Activated CD8-positive, alpha-beta memory T cell treated with anti-CD3 and anti-CD28 coated beads for 4 hours (primary cell): ENCODE data around the gene KCNH6.

Experiments
- DNase-seq, 2 donors: peaks; one replicate each; pipeline ENCODE4 v3.0.0-alpha.2; 2020; ENCODE audit warnings: low read depth in 2 of 2

The KCNH6 gene

GRCh38 chr17:63486317-63487013 is 36.7 kb upstream of the KCNH6 start:
- DNase-seq, result no peak

GRCh38 chr17:63487014-63487339 is 36.2 kb upstream of the KCNH6 start:
- DNase-seq, result no peak

DNA sequence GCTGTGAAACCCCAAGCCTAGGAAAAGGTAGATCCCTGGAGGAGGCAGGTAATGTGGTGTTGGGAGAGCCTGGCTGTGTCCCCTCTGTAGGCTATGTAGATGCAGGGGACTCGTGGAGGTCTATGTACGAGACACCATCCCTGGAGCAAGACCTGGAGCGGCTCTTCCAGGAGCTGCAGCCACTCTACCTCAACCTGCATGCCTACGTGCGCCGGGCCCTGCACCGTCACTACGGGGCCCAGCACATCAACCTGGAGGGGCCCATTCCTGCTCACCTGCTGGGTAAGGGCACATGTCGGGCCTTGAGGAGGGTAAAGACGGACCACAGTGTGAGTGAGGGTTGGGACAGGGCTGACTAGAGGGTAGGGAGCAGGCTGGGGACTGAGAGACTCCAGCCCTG is 34.3 kb upstream of the KCNH6 start:
- DNase-seq, result no peak

DNA sequence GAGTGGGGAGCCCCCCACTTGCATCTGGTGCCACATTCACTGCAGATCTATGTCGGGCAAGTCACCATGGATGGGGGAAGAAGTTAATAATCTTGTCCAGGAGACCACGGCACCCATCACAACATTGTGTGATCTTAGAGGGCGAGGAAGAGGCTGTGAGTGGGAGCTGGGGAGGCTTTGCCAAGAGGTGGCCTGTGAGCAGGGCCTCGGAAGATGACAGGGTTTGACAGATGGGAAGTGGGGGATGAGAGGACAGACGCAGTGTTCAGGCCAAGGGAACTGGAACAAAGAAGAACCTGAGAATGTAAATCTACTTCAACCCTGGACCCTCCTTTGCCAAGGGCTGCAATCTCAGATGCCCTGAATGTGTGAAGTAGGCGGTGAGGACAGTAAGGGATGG is 33.9 kb upstream of the KCNH6 start:
- no peak for DNase-seq

DNA sequence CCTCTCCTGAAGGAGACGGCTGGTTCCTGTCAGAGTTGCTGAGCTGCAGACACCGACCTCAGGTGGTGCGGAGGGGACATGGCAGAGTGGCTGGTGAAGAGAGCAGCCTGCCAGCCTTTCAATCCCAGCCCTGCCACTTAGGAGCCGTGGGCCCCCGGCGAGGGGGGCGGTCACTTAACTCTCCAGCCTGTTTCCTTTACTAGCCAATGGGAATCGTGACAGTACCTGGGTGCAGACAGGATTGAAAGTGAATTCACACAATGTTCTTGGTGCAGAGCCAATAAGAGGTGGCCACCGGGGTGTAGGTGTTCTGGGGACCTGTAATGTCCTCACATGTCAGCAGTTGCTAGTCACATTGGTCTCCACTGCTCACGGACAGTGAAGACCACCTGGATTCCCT is 32.8 kb upstream of the KCNH6 start:
- no peak for DNase-seq

DNA sequence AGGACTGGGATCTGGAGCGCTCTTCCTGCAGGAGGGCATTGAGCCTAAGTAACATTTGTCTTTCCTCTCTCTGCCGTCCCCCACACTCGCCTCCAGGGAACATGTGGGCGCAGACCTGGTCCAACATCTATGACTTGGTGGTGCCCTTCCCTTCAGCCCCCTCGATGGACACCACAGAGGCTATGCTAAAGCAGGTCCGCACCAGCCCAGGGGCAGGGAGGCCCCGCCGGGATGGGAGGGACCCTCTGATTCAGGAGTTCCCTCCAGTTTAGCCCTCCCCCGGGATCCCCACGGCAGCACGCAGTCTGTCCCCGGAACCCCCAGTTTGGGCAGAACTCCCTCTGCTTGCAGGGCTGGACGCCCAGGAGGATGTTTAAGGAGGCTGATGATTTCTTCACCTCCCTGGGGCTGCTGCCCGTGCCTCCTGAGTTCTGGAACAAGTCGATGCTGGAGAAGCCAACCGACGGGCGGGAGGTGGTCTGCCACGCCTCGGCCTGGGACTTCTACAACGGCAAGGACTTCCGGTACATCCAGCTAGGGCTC is 32.2 kb upstream of the KCNH6 start:
- DNase-seq, result no peak

- DNase-seq, result no peak
These were observed 31.7 kb upstream of the KCNH6 start for GRCh38 chr17:63491413-63491812.

DNA sequence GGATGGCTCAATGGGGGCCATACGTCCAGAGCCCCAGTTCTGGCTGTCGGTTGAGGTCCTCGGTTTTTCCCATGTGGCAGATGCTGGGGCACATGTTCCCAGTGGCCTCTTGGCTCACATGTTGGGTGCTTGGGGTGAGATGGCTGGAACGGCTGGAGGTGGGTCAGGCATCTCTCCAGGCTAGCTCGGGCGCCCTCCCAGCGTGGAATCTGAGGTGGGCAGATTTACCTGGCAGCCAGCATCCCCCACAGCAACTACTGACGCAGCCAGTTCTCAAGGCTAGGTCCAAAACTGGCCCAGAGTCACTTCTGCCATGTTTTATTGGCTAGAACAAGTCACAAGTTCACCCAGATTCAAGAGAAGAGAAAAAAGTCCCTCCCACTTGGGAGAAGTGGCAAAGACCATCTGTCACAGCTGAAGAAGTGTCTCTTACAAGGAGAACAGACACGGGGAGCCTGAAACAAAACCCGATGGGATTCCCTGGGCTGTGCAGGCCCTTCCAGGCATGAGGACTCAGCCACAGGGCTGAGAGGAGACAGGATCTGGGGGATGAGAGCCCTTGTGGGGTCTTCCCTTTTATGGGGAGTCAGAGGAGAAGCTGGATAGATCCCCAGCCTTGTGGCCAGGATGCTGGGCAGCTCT is 31.1 kb upstream of the KCNH6 start:
- DNase-seq, result no peak

DNA sequence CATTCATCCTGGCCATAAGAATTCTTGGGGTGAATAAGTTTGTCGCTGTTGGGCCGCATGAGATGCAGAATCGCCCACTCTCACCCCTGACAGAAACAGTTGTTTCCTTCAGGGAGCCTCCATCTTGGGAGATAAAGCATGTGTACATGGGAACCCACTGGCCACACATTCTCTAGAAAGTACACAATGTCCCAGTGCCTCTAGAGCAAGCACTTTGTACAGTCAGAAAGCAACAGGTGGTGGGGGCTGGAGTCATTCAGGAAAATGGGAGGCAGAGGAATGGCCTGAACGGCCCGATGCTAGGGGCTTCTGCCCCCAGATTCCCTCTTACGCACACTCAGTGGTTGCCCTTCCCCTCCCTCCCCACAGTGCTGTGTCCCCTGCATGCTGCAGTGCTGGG is 30.2 kb upstream of the KCNH6 start:
- no peak for DNase-seq

GRCh38 chr17:63493411-63493810 is 29.7 kb upstream of the KCNH6 start:
- no peak for DNase-seq

DNA sequence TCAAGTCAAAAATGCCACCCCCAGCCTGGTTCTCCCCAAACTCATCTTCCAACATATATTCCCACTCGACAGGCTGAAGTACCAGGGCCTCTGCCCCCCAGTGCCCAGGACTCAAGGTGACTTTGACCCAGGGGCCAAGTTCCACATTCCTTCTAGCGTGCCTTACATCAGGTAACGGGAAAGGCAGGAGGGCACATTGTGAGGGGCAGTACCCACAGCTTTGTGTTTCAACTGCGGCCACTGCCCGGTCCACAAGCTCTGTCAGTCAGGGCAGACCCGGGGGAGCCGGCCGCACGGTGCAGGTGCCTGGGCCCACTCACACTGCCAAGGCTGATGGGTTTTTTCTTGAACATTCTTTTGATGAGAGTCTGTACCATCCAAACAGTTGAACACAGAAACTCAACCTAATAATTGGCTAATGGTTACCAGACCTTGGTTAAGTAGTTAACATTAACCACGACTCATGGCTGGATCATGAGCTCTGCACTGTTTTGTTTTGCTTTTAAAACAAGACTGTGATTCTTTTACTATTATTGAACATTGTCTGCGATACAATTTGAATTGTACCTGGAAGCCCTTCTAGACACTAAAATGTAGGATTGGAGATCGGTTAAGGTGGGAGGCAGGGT is 28.7 kb upstream of the KCNH6 start:
- no peak for DNase-seq

DNA sequence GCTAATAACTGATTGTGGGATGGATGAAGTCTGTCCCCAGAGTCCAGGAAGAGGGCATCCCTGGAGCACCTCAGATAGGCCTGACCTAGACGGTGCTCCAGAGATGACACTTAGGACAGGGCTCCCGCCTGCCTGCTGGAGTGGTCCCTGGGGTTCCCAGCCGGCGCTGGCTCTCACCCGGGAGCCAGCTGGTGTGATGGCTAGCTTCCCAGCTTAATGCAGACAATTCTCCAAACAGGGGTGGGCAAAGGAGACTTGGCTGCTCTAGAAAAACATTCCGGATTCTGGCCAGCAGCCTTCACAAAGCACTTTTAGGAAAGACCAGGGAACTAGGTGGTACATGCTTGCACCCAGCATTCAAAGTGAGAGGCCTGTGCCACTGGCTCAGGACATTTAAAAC is 27.7 kb upstream of the KCNH6 start:
- DNase-seq, result no peak

- DNase-seq, result no peak
These were observed 27.0 kb upstream of the KCNH6 start for GRCh38 chr17:63496177-63496576.

- no peak for DNase-seq
These were observed 26.3 kb upstream of the KCNH6 start for GRCh38 chr17:63496663-63497400.

GRCh38 chr17:63497708-63498483 is 25.3 kb upstream of the KCNH6 start:
- DNase-seq, result no peak

GRCh38 chr17:63498626-63499195 is 24.4 kb upstream of the KCNH6 start:
- no peak for DNase-seq

GRCh38 chr17:63500543-63501390 is 22.4 kb upstream of the KCNH6 start:
- DNase-seq, result no peak

GRCh38 chr17:63503341-63503705 is 19.8 kb upstream of the KCNH6 start:
- no peak for DNase-seq

- DNase-seq, result no peak
These were observed 18.9 kb upstream of the KCNH6 start for GRCh38 chr17:63504261-63504660.

DNA sequence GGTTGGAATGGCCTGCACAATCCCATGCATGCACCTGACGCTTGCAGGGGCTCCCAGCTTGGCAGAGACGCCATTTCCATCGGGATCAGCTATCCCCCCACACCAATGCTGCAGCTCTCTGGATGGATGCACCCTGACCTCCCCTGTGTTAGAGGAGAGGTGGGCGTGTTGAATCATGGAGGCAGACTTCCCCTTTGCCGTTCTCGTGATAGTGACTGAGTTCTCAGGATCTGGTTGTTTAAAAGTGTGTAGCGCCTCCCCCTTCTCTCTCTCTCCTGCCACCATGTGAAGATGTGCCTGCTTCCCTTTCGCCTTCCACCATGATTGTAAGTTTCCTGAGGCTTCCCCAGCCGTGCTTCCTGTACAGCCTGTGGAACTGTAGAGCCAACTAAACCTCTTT is 17.8 kb upstream of the KCNH6 start:
- DNase-seq, result no peak

GRCh38 chr17:63506627-63507026 is 16.5 kb upstream of the KCNH6 start:
- no peak for DNase-seq
